GM12892 (cell line): Measurements from ENCODE around the gene USP53.

Experiments
- POLR2A ChIP-seq: IDR thresholded peaks from 2 replicates; pipeline ENCODE4 v1.6.1; 2011; ENCODE audit warnings: low read depth, low read length, control low read depth
- POLR2AphosphoS5 ChIP-seq: IDR thresholded peaks from 2 replicates; pipeline ENCODE4 v1.6.1; 2011; ENCODE audit warnings: low read depth, low read length, control low read depth
- TAF1 ChIP-seq: IDR thresholded peaks from 2 replicates; pipeline ENCODE4 v1.6.1; 2011; ENCODE audit warnings: low read depth, mild to moderate bottlenecking, control low read depth, low read length, borderline replicate concordance

- TF ChIP-seq POLR2A, result no peak
- no peak for TF ChIP-seq POLR2AphosphoS5
- no peak for TF ChIP-seq TAF1
These were observed 98.3 kb downstream of the USP53 start for GRCh38 chr4:119310826-119311225.
